Stimulated activated CD4-positive, alpha-beta T cell treated with anti-CD3 and anti-CD28 coated beads, Interleukin-15, amount 100 ng/mL, for 1 hour (primary cell): ENCODE data around the gene EPHA8.

Experiments
- DNase-seq, 2 donors: peaks; one replicate each; pipeline ENCODE4 v3.0.0-alpha.2; 2020; ENCODE audit warnings: low read depth in 1 of 2, low spot score in 1 of 2

Gene EPHA8

GRCh38 chr1:22562584-22563583 is at the start of gene EPHA8:
TSS of gene EPHA8 (plus strand) at chr1:22563489. CDS start at chr1:22563636, 147 bp downstream.
- no peak for DNase-seq

DNA sequence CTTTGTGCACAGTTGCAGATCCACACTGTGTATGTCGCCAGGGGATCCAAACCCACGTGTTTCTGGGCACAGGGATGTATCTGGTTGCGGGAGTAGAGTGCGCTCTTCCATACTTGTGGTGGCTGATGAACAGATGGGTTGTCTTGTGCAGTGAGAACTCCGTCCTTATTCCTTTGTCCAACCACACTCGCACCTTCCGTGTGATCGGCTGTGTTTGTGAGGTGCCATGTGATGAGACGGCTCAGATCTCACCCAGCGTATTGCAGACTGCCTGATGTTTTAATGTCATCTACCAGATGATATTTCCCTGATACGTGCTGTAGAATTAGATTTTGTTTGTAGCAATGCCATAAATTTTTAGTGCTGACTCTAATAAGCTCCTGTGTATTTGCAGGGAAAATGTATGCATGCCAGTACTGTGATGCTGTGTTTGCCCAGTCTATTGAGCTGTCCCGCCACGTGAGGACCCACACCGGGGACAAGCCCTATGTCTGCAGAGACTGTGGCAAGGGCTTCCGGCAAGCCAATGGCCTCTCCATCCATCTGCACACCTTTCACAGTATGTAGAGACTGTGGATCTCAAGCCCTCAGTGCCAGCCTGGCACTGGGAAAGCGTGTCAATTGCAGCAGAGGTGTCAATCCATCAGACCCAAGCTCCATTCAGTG is 46.2 kb upstream of the EPHA8 start:
- no peak for DNase-seq

GRCh38 chr1:22517956-22518355 is 45.3 kb upstream of the EPHA8 start:
- no peak for DNase-seq

GRCh38 chr1:22518379-22518778 is 44.9 kb upstream of the EPHA8 start:
- DNase-seq = no peak

- no peak for DNase-seq
Measured at GRCh38 chr1:22520871-22521270, 42.4 kb upstream of the EPHA8 start.

DNA sequence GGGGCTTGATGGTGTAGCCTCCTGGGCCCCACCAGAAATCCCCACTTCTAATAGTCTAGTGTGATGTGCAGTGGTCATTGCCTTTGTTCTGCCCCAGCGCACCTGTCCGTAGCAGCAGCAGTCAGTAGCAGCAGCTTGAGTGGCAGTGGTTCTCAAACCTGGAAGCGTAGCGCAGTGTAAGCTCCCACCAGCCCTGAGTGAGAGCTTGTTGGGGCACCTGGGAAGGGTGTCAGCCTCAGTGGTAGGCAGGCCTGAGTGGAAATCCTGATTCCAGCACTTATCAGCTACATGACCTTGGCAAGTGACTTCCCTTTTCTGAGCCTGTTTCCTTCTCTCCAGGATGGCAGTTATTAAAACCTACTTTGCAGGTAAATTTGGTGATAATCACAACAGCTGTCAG is 41.6 kb upstream of the EPHA8 start:
- no peak for DNase-seq

GRCh38 chr1:22522221-22522743 is 41.0 kb upstream of the EPHA8 start:
- no peak for DNase-seq

- DNase-seq = no peak
Measured at GRCh38 chr1:22524481-22524880, 38.8 kb upstream of the EPHA8 start.

DNA sequence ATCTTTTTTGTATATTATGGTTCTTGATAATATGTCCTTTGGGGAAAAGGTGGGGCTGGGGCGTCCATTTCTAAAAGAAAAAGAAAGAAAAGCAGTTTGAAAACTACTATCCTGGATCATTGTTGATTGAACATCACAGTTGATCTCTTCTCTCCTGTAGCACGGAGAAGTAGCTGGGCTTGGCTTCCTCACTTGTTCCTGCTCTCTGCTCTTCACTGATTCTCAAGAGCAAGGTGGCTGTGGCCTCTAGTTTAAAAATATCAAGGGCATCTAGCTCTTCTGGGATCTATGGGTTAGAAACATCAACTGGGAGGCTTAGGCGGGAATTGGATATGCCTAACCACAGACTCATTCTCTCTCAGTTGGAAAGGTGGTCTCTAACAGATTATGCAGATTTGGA is 38.1 kb upstream of the EPHA8 start:
- no peak for DNase-seq

- DNase-seq = no peak
Measured at GRCh38 chr1:22525646-22526045, 37.6 kb upstream of the EPHA8 start.

- DNase-seq = no peak
Measured at GRCh38 chr1:22526098-22526497, 37.2 kb upstream of the EPHA8 start.

GRCh38 chr1:22526677-22527076 is 36.6 kb upstream of the EPHA8 start:
- no peak for DNase-seq

GRCh38 chr1:22527122-22527521 is 36.2 kb upstream of the EPHA8 start:
- DNase-seq = no peak

GRCh38 chr1:22527555-22528296 is 35.6 kb upstream of the EPHA8 start:
- DNase-seq = no peak

- DNase-seq = no peak
Measured at GRCh38 chr1:22528451-22528850, 34.8 kb upstream of the EPHA8 start.

DNA sequence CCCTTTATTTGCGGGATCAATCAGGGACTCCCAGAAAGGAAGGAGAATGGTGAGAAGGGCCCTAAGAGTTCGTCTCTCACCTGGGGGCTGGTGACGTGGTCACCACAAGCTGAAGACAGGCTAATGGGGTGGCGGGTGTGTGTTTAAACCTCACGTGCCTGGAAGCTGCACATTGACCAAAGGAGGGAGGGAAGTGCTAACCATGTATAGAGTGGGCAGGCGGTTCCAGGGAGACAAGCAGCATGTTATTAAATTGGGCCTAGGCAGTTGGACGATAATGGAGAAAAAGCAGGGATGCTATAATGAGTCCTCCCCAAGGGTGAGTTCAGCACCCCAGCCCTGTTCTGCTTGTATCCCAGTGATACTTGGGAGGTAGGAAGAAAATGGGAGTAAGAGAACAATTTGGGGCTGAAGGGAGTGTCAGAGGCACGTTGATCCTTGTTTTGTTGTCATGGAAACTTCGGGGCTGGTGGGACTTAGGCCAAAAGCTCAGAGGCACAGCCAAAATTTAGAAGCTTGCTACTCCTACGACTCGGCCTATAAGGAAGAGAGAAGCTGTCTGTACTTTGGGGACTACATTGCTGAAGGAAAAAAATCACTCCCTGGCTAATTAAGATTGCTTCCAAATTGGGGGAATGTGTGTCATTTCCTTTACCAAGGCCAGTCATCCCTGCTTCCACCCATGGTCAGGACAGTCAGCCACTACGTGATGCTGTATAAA is 33.2 kb upstream of the EPHA8 start:
- no peak for DNase-seq

DNA sequence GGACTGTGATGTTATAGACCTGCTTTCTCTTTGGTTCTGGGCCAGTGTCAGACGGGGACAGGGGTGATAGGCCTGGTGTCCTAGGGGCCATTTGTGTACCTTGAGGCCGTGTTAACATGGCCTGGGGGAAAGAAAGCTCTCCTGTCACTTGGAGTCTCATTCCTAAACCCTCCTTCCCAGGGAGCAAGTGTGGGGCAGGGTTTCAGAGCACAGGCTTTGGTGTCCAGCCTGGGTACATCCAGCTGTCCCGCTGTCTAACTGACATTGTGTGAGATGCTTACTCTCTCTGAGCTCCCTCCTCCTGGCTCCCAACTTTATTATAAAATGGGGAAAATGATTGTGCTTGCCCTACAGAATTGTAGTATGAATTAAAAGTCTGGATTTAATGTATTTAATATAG is 32.6 kb upstream of the EPHA8 start:
- DNase-seq = no peak

GRCh38 chr1:22531251-22531650 is 32.0 kb upstream of the EPHA8 start:
- DNase-seq = no peak

DNA sequence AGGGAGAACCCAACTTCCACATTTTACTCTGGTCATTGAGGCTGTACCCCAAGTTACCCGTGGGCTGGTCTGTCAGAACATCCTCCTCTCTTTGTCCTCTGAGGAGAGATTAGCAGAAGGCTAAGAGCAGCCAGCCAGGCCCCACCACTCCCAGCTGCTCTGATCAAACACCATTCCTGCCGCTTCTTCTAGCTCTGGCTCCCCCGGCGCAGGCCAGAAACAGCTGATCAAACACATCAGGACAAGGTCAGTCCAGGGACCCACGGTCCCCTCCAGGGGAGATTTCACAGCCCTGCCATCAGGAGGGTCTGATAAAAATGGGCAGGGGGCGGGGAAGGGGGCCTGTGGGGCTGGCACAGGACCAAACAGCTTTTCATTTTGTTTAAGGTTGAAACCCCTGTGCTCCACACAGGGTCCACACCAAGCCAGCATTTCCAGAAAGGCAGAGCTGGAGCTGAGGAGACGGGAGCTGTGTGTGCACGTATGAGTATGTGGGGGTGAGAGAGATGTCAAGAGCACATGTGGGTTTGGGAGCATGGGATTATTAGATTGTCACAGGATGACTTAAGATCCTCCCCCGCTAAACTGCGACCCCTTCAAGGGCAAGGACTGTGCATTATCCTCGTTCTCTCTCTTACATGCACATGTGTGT is 29.9 kb upstream of the EPHA8 start:
- no peak for DNase-seq

DNA sequence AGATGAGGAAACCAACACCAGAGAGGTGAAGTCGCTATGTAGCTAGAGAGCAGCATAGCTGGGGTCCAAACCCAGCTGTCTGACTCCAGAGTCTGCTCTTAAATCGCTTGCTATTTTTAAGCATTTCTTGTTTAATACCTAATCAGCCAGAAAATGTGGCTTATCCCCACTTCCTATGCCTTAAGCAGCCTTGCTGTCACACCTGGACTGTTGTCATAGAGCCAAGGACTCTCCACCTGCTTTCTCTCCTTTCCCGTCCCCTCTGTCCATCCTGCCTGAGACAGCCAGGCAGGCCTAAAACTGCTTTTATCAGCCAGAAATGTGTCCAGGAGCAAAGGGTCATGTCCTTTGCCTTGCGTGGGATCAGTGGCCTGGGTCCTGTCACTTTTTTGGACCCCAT is 28.3 kb upstream of the EPHA8 start:
- DNase-seq = no peak
